Ectodermal cell (in vitro differentiated cells): ENCODE results near the gene ASB11.
"Not testable (repeated sequence)": the region's sequence is repeated elsewhere in the genome, so short reads cannot be mapped to it uniquely, and the experiment has no call there.

ENCODE experiments used
- H3K27ac ChIP-seq: 2 replicates; pipeline ENCODE4 v1.7.0; 2013; ENCODE audit warnings: mild to moderate bottlenecking, low read depth, low read length; ENCODE audit not compliant: insufficient read depth, poor library complexity, severe bottlenecking
- H3K27me3 ChIP-seq: 2 replicates; pipeline ENCODE4 v1.7.0; 2013; ENCODE audit warnings: mild to moderate bottlenecking, low read length; ENCODE audit not compliant: insufficient read depth, control insufficient read depth, poor library complexity, severe bottlenecking
- H3K36me3 ChIP-seq: one replicate; pipeline ENCODE4 v1.7.0; 2013; ENCODE audit warnings: low read length; ENCODE audit not compliant: control insufficient read depth, insufficient read depth
- H3K4me1 ChIP-seq: one replicate; pipeline ENCODE4 v1.7.0; 2013; ENCODE audit warnings: low read length; ENCODE audit not compliant: control insufficient read depth, insufficient read depth
- H3K4me3 ChIP-seq: 2 replicates; pipeline ENCODE4 v1.7.0; 2013; ENCODE audit warnings: low read depth, low read length, control low read depth; ENCODE audit not compliant: insufficient read depth
- H3K9me3 ChIP-seq: 2 replicates; pipeline ENCODE4 v1.7.0; 2013; ENCODE audit warnings: mild to moderate bottlenecking, low read length, moderate library complexity; ENCODE audit not compliant: control insufficient read depth
- WGBS, 2 experiments: methylation state at CpG; one replicate each; pipeline ENCODE4 v1.1.7; 2013; ENCODE audit warnings: missing lambda C conversion rate in 2 of 2; 5-methylcytosine and 5-hydroxymethylcytosine counted together

Gene ASB11

DNA sequence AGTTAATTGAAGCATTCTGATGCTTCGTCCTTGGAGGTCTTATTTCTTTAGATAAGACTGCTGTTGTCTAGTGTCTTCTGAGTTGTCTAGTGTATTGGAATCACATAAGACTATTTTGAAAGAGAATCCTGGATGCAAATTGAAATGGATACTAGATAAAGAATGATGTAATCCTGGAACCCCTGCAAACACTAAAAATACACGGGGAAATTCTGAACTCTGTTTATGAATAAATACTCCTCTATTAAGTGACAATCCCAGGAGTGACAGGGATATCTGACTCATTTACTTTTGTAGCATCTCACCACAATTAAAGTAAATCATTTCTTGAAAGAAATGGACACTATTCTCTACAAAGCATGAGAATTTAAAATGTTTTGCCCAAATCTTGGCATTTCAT lies 968 bp downstream of the ASB11 start:
- 100% methylated on average over 1 of the region's 2 CpGs for WGBS, 2 experiments
- H3K9me3 ChIP-seq = no peaks in the 10 kb centered on the region

GRCh38 chrX:15311119-15311518 lies 4.3 kb downstream of the ASB11 start:
- Histone ChIP-seq H3K4me1 (no peaks in the 10 kb centered on the region), H3K9me3 (no peaks in the 10 kb centered on the region), H3K4me3 (no peak overlapping the region), H3K36me3 (no peaks in the 10 kb centered on the region), H3K27me3 (no peaks in the 10 kb centered on the region), H3K27ac (no peak overlapping the region)
- 94 to 97% methylated on average over 3 of the region's 3 CpGs for WGBS, 2 experiments

More for the DNA sequence above, 968 bp downstream of the ASB11 start:
- Histone ChIP-seq H3K27me3 (no peaks in the 10 kb centered on the region), H3K4me3 (no peak overlapping the region), H3K4me1 (no peaks in the 10 kb centered on the region), H3K27ac (no peak overlapping the region), H3K36me3 (no peaks in the 10 kb centered on the region)

- Histone ChIP-seq H3K4me3 (no peak overlapping the region), H3K4me1 (no peaks in the 10 kb centered on the region), H3K36me3 (no peaks in the 10 kb centered on the region), H3K9me3 (no peaks in the 10 kb centered on the region), H3K27ac (no peak overlapping the region), H3K27me3 (no peaks in the 10 kb centered on the region)
- WGBS, 2 experiments = 86% methylated on average over 3 of the region's 3 CpGs; no CpG with 5 or more reads in 1 of the 2 experiments
Observed at GRCh38 chrX:15310117-15310516, 5.3 kb downstream of the ASB11 start.

DNA sequence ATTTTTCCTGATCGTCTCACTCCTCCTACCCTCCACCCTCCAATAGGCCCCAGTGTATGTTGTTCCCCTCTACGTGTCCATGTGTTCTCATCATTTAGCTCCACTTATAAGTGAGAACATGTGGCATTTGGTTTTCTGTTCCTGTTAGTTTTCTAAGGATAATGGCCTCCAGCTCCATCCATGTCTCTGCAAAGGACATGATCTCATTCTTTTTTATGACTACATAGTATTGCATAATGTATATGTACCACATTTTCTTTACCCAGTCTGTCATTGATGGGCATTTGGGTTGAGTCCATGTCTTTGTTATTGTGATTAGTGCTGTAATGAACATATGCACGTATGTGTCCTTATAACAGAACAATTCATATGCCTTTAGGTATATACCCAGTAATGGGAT lies 9.5 kb downstream of the ASB11 start:
- H3K27ac ChIP-seq, H3K27me3 ChIP-seq, H3K9me3 ChIP-seq, H3K36me3 ChIP-seq, H3K4me1 ChIP-seq, H3K4me3 ChIP-seq: not testable (repeated sequence)
- 73 to 90% methylated on average over 1 to 2 of the region's 3 CpGs for WGBS, 2 experiments

GRCh38 chrX:15301924-15302323 lies 13.5 kb downstream of the ASB11 start:
- H3K4me3 ChIP-seq = no peak overlapping the region
- no peaks in the 10 kb centered on the region for H3K27me3 ChIP-seq
- no peaks in the 10 kb centered on the region for H3K9me3 ChIP-seq
- 75 to 82% methylated on average over 4 of the region's 4 CpGs for WGBS, 2 experiments
- no peak overlapping the region for H3K27ac ChIP-seq
- no peaks in the 10 kb centered on the region for H3K4me1 ChIP-seq
- H3K36me3 ChIP-seq = no peaks in the 10 kb centered on the region

DNA sequence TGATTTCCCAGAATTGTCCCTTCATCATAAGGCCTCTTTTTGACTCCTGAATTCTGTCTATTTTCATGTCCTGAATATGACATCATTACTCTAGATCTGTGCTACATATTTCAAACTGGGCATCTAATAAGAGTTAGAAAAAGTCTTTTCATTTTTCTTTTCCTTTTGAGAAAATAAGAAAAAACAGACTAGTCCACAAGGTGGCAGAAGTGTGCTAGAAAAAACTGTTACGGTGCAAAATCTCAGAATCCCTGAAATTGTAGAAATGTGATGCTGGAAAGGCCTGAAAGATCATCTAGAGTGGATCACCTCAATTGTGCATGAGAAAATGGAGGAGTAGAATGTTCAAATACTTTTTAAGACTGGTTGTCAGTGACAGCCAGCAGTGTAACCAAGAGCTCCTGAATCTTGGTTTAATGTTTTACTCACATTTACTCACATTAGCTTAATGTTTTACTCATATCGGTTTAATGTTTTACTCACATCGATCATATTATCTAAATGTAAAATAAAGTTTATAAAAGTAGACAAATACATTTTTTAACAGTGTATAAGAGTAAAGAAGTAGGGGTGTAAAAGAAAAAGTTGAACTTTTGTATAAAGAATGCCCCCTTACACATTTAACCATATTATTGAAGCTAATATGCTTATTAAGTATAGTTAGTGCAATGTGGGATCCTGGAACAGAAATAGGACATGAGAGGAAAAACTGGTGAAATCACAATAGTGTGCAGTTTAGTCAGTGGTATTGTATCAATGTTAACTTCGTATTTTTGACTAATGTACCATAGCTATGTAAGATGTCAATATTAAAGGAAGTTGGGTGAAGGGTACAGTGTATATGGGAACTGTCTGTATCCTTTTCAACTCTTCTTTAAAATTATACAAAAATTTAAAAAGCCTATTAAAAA lies 15.2 kb downstream of the ASB11 start:
- Histone ChIP-seq H3K4me1 (no peaks in the 10 kb centered on the region), H3K36me3 (no peaks in the 10 kb centered on the region), H3K9me3 (no peaks in the 10 kb centered on the region), H3K27me3 (no peaks in the 10 kb centered on the region), H3K27ac (no peak overlapping the region), H3K4me3 (no peak overlapping the region)
- 75 to 81% methylated on average over 2 of the region's 4 CpGs for WGBS, 2 experiments

DNA sequence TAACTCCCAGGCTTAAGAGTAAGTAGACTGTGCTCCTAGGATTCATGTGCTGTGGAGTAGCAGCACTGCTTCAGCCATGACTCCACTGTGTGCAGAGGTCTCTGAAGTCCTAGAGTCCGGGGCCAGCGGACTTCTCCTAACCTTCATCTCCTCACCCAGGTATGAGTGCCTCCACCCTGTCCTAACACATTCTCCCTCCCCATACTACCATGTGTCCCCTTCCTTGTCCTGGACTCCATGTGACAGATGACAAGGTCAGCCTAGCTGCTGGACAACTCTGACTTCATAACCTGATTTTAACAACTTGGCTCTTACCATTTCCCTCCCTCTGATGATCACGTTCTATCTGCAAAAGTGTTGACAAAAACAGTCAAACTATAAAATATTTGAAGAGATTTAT lies 16.7 kb downstream of the ASB11 start:
- H3K27ac ChIP-seq = no peak overlapping the region
- H3K4me3 ChIP-seq = no peak overlapping the region
- H3K36me3 ChIP-seq = no peaks in the 10 kb centered on the region
- H3K4me1 ChIP-seq = no peaks in the 10 kb centered on the region
- no peaks in the 10 kb centered on the region for H3K27me3 ChIP-seq
- WGBS, 2 experiments = 92 to 96% methylated on average over 2 to 3 of the region's 3 CpGs
- no peaks in the 10 kb centered on the region for H3K9me3 ChIP-seq

DNA sequence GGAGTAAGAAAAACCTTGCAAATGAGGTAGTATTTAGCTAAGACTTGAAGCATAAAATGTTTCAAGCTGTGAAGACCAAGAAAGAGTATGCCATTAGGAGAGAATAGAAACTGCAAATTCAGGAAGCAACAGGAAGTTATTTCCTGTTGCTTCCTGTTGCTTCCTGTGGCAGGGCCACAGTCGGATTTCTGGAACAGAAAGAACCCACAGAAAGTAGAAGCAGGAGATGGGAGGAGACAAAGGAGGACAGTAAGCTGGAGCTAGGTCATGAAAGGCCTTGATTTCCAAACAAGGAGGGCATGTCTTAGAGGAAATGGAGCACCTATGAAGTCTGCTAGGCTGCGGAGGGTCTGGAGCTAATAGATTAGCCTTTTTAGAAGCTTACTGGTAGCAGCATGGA lies 17.2 kb downstream of the ASB11 start:
- Histone ChIP-seq H3K4me1 (no peaks in the 10 kb centered on the region), H3K36me3 (no peaks in the 10 kb centered on the region), H3K27me3 (no peaks in the 10 kb centered on the region), H3K4me3 (no peak overlapping the region), H3K27ac (no peak overlapping the region), H3K9me3 (no peaks in the 10 kb centered on the region)
- 88 to 90% methylated on average over 2 of the region's 2 CpGs for WGBS, 2 experiments

DNA sequence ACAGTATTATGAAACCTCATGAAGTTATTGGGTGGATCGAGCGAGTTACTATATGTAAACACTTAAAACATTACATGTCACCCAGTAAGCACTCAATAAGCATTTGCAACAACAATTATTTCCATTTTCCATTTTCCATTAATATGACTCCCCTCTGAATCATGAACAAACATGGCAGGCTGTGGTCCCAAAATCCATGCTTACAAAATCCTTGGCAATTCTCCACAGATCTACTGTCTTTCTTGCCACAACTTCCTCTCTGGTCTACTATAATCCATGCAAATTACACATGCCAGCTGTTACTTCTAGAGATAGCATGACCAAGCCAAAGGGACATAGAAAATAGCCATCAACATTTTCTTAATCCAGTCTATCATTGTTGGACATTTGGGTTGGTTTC lies 22.0 kb downstream of the ASB11 start:
- no peak overlapping the region for H3K4me3 ChIP-seq
- 100% methylated on average over 2 of the region's 2 CpGs for WGBS, 2 experiments
- H3K36me3 ChIP-seq = no peaks in the 10 kb centered on the region
- no peaks in the 10 kb centered on the region for H3K4me1 ChIP-seq
- no peaks in the 10 kb centered on the region for H3K27me3 ChIP-seq
- no peak overlapping the region for H3K27ac ChIP-seq
- H3K9me3 ChIP-seq = no peaks in the 10 kb centered on the region

DNA sequence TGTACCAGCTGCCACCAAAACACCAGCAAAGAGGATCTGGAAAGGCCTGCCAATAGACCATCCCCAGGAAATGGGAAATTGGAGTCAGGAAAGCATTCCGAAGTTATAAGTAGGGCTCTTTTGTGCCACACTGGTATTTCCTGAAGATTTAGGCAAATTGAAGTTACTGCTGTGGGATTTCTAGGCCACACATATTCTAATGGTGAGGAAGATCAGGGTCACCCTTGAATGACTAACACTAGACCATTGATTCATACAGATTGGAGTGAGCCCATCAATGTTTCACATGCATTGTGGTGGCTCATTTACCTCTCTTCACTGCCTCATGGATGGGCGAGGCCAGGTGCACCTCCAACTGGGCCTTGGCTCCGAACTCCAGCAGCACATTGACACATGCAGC lies 22.6 kb downstream of the ASB11 start:
- H3K36me3 ChIP-seq = no peaks in the 10 kb centered on the region
- WGBS, 2 experiments = 91 to 97% methylated on average over 3 of the region's 3 CpGs

More for the DNA sequence above, 22.6 kb downstream of the ASB11 start:
- no peaks in the 10 kb centered on the region for H3K27me3 ChIP-seq
- no peaks in the 10 kb centered on the region for H3K9me3 ChIP-seq
- H3K4me3 ChIP-seq = no peak overlapping the region
- no peaks in the 10 kb centered on the region for H3K4me1 ChIP-seq
- no peak overlapping the region for H3K27ac ChIP-seq
